ENCODE data around the gene GRIN2A.
"Not testable (repeated sequence)": the region's sequence is repeated elsewhere in the genome, so short reads cannot be mapped to it uniquely, and the experiment has no call there.

GRIN2A gene

GRCh38 chr16:9911989-9912388, 270.2 kb downstream of the GRIN2A start:
- no peak for DNase-seq (ENCODE audit: low read depth)

DNA sequence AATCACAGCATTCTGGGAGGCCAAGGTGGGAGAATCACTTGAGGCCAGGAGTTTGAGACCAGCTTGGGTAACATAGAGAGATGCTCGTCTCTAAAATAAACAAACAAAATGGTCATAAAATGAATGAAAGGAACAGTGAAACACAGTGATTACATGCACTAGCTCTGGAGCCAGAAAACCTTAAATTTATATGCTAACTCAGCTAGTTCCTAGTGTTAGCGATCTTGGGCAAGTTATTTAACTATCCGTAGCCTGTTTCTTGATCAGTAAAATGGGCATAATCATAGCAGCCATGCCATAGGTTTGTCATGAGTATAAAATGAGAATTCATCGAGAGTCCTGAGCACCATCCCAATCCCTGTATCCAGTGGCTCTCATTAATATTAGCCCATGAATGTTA, 271.0 kb downstream of the GRIN2A start:
- no peak for DNase-seq (ENCODE audit: low read depth)

- DNase-seq (ENCODE audit: low read depth), result no peak
Observed at GRCh38 chr16:9909072-9909825, 273.0 kb downstream of the GRIN2A start.

GRCh38 chr16:9908613-9909012, 273.6 kb downstream of the GRIN2A start:
- no peak for DNase-seq (ENCODE audit: low read depth)

DNA sequence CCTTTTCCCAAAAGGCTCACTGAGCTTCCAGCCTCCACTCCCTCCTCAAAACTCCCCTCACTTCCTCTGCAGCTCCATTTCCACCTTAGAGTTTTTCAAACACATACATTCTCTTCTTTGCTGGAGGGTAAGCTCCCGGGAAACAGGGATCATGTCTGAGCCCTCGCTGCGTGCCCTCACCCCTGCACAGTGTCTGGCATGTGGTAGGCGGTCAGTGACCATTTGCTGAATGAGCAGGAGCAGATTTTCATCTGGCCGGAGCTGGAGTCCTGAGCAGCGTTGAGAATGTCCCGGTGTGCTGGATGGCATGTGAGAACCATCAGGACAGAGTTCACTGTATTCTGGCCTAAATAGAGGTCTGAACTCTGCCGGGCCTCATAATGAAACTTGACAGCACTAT, 274.5 kb downstream of the GRIN2A start:
- no peak for DNase-seq (ENCODE audit: low read depth)

DNA sequence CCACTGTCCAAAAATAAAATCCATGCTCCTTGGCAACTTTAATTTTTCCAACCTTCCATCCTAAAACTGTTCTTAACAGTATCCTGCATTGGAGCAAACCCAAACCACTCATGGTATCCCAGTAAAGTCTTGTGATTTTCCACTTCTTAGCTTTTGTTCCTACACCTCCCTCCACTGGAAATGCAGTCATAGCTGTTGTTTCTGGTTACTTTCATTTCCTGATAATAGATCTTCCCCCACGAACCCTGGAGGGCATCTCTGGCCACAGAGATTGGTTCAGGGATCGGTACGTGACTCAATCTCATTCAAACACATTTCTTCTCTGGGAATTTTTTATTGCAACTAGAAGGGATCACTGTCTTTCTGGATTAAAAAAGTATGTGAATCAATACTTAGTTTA, 276.0 kb downstream of the GRIN2A start:
- no peak for DNase-seq (ENCODE audit: low read depth)

- DNase-seq (ENCODE audit: low read depth), result no peak
Observed at GRCh38 chr16:9904526-9904925, 277.7 kb downstream of the GRIN2A start.

- no peak for DNase-seq (ENCODE audit: low read depth)
Observed at GRCh38 chr16:9900576-9900975, 281.7 kb downstream of the GRIN2A start.

DNA sequence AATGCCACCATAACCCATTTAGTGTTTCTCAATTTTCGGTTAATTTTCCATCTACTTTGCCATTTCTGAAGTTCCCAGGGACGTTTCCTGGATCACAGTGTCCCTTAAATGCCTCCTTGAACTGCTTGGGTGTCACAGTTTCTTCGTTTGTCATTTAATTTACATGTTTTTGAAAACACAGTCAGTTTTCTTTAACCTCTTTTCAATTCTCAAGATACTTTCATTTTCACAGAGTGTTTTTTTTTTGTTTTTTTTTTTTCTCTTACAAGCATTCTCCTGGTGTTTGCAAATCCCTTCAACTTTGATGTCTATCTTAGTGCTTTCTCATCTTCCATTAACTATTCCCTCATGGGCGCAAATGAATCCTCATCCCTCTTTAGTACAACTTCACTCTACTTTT, 283.7 kb downstream of the GRIN2A start:
- DNase-seq (ENCODE audit: low read depth), result no peak

DNA sequence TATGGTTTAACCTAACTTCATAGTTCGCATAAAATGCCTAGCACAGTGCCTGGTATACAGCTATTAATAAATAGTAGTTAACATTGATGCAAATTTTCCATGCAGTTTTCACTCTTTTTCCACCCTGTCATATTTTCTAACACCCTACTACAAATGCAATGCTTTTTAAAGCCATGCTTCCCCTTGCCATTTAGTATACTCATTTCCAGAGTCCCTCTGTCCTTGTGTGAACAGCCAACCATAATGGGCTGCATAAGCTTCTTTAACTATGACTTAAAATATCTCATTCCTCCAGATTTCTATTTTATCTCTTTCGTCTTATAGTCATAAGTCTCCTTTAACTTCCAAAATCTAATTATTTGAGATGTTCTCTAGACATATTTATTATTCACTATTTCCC, 284.1 kb downstream of the GRIN2A start:
- DNase-seq (ENCODE audit: low read depth), result no peak

- DNase-seq (ENCODE audit: low read depth), result no peak
Observed at GRCh38 chr16:9895817-9896216, 286.4 kb downstream of the GRIN2A start.

DNA sequence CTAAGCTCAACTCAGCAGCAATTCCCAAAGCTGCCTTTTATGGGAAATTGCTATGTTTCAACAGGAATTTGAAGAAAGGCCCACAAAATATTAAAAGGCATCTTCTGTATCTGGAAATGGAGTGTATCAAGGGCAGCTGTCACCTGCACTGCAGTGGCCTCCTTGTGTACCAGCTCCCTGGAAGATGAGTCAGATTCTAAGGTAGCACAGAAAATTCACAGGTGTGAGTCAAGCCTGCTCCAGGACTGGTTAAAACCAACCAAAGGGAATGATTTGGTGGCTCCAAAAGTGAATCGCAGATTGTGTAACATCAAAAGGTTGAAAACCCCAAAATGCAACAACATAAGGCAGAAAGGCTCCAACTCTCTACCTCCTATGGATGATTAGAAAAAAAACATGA, 296.4 kb downstream of the GRIN2A start:
- no peak for DNase-seq (ENCODE audit: low read depth)

GRCh38 chr16:9885467-9885866, 296.8 kb downstream of the GRIN2A start:
- no peak for DNase-seq (ENCODE audit: low read depth)

DNA sequence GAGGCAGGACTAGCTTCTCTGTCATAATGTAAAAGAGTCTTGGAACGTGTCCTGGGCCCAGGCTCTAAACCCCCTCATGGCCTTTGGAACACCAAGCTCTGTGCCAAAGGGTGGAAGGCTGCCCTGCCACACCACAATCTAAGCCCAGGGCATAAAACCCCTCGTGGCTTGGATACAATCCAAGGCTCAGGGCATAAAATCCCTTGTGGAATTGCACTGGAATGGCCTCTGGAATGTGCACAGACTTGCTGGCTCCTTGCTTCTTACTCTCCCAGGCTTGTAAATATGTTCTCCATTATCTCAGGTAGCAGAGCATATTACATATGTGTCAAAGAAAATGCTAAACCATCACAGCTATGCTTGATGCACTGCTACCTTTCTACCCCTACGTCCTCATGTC, 306.2 kb downstream of the GRIN2A start:
- not testable (repeated sequence) for DNase-seq (ENCODE audit: low read depth)

DNA sequence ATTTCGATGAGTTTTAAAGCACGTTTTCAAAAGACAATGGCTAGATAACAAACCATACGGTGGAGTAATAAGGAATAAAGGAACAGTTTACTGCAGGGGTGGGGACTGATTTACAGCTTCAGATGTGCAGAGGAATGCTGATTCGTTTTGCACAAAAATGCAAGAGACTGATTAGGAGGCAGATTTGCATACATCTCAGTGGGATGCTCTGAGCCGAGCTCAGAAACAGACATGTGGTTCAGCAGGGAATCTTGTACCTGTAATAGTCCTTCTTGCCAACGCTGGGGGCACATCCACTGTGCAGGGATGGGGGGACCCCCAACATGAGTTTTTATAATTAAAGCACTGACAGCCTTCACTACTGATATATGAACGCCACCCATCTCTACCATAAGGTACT, 308.0 kb downstream of the GRIN2A start:
- DNase-seq (ENCODE audit: low read depth), result no peak

- no peak for DNase-seq (ENCODE audit: low read depth)
Observed at GRCh38 chr16:9870962-9871361, 311.3 kb downstream of the GRIN2A start.

GRCh38 chr16:9869776-9870175, 312.5 kb downstream of the GRIN2A start:
- no peak for DNase-seq (ENCODE audit: low read depth)

- DNase-seq (ENCODE audit: low read depth), result no peak
Observed at GRCh38 chr16:9868606-9869149, 313.6 kb downstream of the GRIN2A start.

DNA sequence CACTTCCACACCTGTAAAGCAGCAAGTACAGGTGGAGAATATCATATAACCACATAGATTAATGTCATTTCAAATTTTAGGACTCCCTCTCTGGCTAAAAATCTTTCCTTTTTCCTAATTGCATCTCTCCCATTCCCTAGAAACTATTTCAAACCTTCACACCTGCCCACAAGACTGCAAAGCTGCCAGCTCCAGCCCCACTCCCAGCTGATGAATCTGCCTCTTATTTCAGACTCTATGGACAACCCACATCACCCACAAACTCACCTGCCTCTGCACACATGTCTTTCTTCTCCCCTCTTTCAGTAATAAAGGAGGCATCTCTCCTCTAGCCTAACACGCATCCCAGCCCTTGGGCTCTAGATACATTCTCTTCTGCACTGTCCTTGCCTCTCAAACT, 315.1 kb downstream of the GRIN2A start:
- no peak for DNase-seq (ENCODE audit: low read depth)

DNA sequence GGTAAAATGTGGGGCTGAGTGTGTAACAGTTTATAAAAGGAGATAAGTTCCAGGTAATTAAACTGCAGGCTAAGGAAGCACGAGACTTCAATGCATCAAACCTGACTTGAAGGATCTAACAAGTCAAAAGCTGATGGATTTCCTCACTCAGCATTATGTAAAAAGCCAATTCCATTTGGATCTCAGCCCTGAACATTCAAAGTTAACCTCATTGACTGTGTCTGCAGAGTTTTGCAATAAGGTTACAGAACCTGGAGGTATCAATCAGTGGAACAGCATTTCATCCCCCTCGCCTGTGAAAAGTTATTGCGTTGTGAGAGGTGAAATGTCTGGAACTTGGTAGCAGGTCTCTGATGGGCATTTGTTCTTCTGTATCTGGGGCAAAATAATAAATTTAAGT, 317.8 kb downstream of the GRIN2A start:
- no peak for DNase-seq (ENCODE audit: low read depth)

DNA sequence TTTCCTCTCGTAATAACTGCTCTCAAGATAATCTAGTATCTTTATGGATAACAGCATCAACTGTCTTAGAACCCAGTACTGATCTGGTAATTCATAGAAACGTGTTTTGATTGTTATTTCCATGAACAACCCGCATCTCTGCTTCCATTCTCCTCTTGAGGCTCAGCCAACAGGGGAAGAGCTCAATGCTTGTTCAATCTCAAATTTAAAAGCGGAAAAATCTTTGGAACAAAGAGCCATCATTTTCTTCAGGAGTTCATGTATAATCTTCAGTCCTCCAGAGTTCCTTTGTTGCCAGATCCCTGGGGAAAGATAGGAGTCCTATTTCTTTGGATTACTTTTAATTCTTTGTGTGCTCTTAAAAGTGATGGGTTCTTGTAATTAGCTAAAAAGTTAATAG, 319.9 kb downstream of the GRIN2A start:
- no peak for DNase-seq (ENCODE audit: low read depth)

DNA sequence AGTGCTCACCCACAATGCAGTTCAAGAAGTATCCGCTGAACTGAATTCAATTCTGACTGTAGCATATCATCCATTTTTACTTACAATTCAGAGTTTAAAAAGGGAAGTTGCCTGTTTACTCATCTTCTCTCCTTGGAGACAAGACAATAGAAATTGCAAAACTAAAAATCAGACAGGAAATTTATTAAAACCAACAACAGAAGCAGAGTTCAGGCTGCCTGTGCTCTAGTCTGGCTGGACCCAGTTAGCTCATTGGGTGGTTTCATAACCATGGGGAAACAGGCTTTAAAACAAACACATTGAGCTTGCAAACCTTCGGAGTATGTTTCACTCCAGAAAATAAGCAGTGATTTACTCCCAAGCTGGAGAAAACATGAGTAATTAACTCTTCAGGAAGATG, 321.4 kb downstream of the GRIN2A start:
- DNase-seq (ENCODE audit: low read depth), result no peak

DNA sequence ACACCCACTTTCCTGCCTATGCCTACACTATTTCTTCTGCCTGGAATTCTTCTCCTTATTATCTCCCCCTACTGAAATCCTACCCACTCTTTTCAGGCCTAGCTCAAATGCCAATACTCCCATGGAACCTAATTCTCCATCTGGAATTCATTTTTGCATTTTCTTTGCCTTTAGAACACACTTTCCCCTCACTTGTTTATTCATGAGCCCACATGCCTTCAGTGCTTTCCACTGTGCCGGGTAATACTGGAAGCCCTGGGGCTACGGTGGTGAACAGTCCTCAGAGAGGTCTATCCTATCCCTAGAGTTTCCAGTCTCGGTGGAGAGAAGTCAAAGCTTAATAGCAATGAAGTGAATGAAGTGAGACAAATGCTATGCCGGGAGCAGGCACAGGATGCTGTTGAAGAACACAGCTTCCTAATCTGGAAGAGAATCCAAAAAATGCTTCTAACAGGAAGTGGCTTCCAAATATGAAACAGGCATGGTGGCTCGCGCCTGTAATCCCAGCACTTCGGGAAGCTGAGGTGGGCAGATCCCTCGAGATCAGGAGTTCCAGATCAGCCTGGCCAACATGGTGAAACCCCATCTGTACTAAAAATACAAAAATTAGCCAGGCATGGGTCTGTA, 322.4 kb downstream of the GRIN2A start:
- DNase-seq (ENCODE audit: low read depth), result no peak

DNA sequence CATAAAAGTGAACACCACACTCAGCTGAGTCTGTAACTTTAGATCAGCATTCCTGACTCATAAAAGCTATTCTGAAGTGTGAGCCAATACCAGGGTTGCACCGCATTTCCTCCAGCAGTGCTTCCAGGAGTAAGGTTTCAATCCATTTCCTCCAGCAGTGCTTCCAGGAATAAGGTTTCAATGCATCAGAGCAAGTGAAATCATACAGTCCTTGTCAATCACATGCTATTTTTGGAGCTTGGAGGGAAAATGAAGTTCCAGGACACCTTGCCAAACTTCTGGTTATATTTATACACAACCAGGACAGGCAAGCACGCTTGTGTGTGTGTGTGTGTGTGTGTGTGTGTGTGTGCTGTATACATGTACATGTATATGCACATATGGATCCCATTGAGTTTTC, 327.6 kb downstream of the GRIN2A start:
- DNase-seq (ENCODE audit: low read depth), result no peak
